H9 (cell line): ENCODE results near the gene PDGFRB. TPM values are rescaled to one million over a fixed set of nuclear protein-coding genes. Genes with fewer than 3 reads are reported as not detected.

Source experiments
- DNase-seq: peaks from one replicate; pipeline ENCODE4 v3.0.0-alpha.2; 2017
- H2AFZ ChIP-seq: one replicate; pipeline ENCODE4 v1.6.1; 2013; ENCODE audit warnings: mild to moderate bottlenecking, low read length, control low read depth, moderate library complexity
- H2AK5ac ChIP-seq: 2 replicates; pipeline ENCODE4 v1.6.1; 2013; ENCODE audit warnings: low read length, control low read depth, mixed read lengths; ENCODE audit not compliant: insufficient read length
- H2BK120ac ChIP-seq: one replicate; pipeline ENCODE4 v1.6.1; 2013; ENCODE audit warnings: low read depth, mild to moderate bottlenecking, low read length, control low read depth, inconsistent platforms; ENCODE audit not compliant: poor library complexity, severe bottlenecking
- H2BK12ac ChIP-seq: 2 replicates; pipeline ENCODE4 v1.6.1; 2013; ENCODE audit warnings: low read length, control low read depth, mixed read lengths, low read depth; ENCODE audit not compliant: insufficient read length
- H2BK15ac ChIP-seq: 2 replicates; pipeline ENCODE4 v1.6.1; 2013; ENCODE audit warnings: low read depth, low read length, control low read depth
- H2BK20ac ChIP-seq: one replicate; pipeline ENCODE4 v1.6.1; 2013; ENCODE audit warnings: low read depth, mild to moderate bottlenecking, low read length, control low read depth, inconsistent platforms; ENCODE audit not compliant: poor library complexity, severe bottlenecking
- H2BK5ac ChIP-seq: 2 replicates; pipeline ENCODE4 v1.6.1; 2013; ENCODE audit warnings: low read length, control low read depth, mixed read lengths; ENCODE audit not compliant: insufficient read length
- H3K14ac ChIP-seq: 2 replicates; pipeline ENCODE4 v1.6.1; 2013; ENCODE audit warnings: low read length, control low read depth; ENCODE audit not compliant: insufficient read depth
- H3K18ac ChIP-seq: 2 replicates; pipeline ENCODE4 v1.6.1; 2013; ENCODE audit warnings: low read depth, mild to moderate bottlenecking, mixed read lengths, low read length, control low read depth; ENCODE audit not compliant: insufficient read length
- H3K23ac ChIP-seq: 2 replicates; pipeline ENCODE4 v1.6.1; 2013; ENCODE audit warnings: low read length, control low read depth, mixed read lengths, low read depth; ENCODE audit not compliant: insufficient read length
- H3K23me2 ChIP-seq: 2 replicates; pipeline ENCODE4 v1.6.1; 2013; ENCODE audit warnings: low read depth, mild to moderate bottlenecking, mixed read lengths, low read length, control low read depth; ENCODE audit not compliant: insufficient read length, poor library complexity, severe bottlenecking
- H3K27ac ChIP-seq: 2 replicates; pipeline ENCODE4 v1.5.1; 2013; ENCODE audit warnings: low read length, control low read depth, mixed read lengths, low read depth; ENCODE audit not compliant: insufficient read length
- H3K27me3 ChIP-seq: 2 replicates; pipeline ENCODE4 v1.6.1; 2013; ENCODE audit warnings: low read length, control low read depth, inconsistent platforms; ENCODE audit not compliant: insufficient read depth
- H3K4ac ChIP-seq: 2 replicates; pipeline ENCODE4 v1.6.1; 2013; ENCODE audit warnings: low read depth, mild to moderate bottlenecking, control low read depth, inconsistent platforms, low read length, moderate library complexity
- H3K4me1 ChIP-seq: 2 replicates; pipeline ENCODE4 v1.6.1; 2013; ENCODE audit warnings: low read length, control low read depth, inconsistent platforms; ENCODE audit not compliant: insufficient read depth
- H3K4me2 ChIP-seq: 2 replicates; pipeline ENCODE4 v1.6.1; 2013; ENCODE audit warnings: low read length, control low read depth, mixed read lengths; ENCODE audit not compliant: insufficient read length, insufficient read depth
- H3K56ac ChIP-seq: 2 replicates; pipeline ENCODE4 v1.6.1; 2013; ENCODE audit warnings: low read depth, mild to moderate bottlenecking, mixed read lengths, low read length, control low read depth; ENCODE audit not compliant: insufficient read length
- H3K79me1 ChIP-seq: 2 replicates; pipeline ENCODE4 v1.6.1; 2013; ENCODE audit warnings: low read depth, mild to moderate bottlenecking, moderate library complexity, low read length, control low read depth, inconsistent platforms; ENCODE audit not compliant: insufficient read depth, poor library complexity, severe bottlenecking
- H3K79me2 ChIP-seq: 2 replicates; pipeline ENCODE4 v1.6.1; 2013; ENCODE audit warnings: low read length, control low read depth, inconsistent platforms; ENCODE audit not compliant: insufficient read depth
- H3K9ac ChIP-seq: 2 replicates; pipeline ENCODE4 v1.6.1; 2013; ENCODE audit warnings: low read length, control low read depth, mixed read lengths; ENCODE audit not compliant: insufficient read length; ENCODE audit errors: extremely low read depth
- H3K9me3 ChIP-seq: one replicate; pipeline ENCODE4 v1.6.1; 2013; ENCODE audit warnings: low read depth, low read length, inconsistent platforms; ENCODE audit not compliant: control insufficient read depth
- H3T11ph ChIP-seq: one replicate; pipeline ENCODE4 v1.6.1; 2013; ENCODE audit warnings: mild to moderate bottlenecking, low read length, control low read depth, inconsistent platforms
- H4K20me1 ChIP-seq: one replicate; pipeline ENCODE4 v1.6.1; 2013; ENCODE audit not compliant: control insufficient read depth, insufficient read length, insufficient read depth
- H4K5ac ChIP-seq: 2 replicates; pipeline ENCODE4 v1.6.1; 2013; ENCODE audit warnings: low read depth, mild to moderate bottlenecking, mixed read lengths, low read length, control low read depth; ENCODE audit not compliant: insufficient read length
- H4K8ac ChIP-seq: replicated peaks from 2 replicates; pipeline ENCODE4 v1.6.1; 2013; ENCODE audit warnings: low read length, control low read depth, mixed read lengths, low read depth; ENCODE audit not compliant: insufficient read length
- H4K91ac ChIP-seq: 2 replicates; pipeline ENCODE4 v1.6.1; 2013; ENCODE audit warnings: low read depth, mild to moderate bottlenecking, moderate library complexity, mixed read lengths, low read length, control low read depth; ENCODE audit not compliant: insufficient read length
- H3K27ac Mint-ChIP-seq, 3 experiments: 2 replicates in 2 of 3; 3 replicates in 1 of 3; pipeline ENCODE4 v1.8.0; 2020 to 2021; ENCODE audit warnings: mixed read lengths in 3 of 3, mild to moderate bottlenecking in 1 of 3, moderate library complexity in 1 of 3
- H3K27me3 Mint-ChIP-seq: 2 replicates; pipeline ENCODE4 v1.8.0; 2021; ENCODE audit warnings: low read depth, mild to moderate bottlenecking, moderate library complexity, mixed read lengths
- H3K36me3 Mint-ChIP-seq, 3 experiments: 2 replicates in 2 of 3; 3 replicates in 1 of 3; pipeline ENCODE4 v1.8.0; 2020 to 2021; ENCODE audit warnings: low read depth in 3 of 3, mixed read lengths in 3 of 3; ENCODE audit not compliant: insufficient read depth in 1 of 3
- H3K4me1 Mint-ChIP-seq, 2 experiments: 2 replicates each; pipeline ENCODE4 v1.8.0; 2020; ENCODE audit warnings: mixed read lengths in 2 of 2
- H3K4me3 Mint-ChIP-seq, 2 experiments: 2 replicates in 1 of 2; 3 replicates in 1 of 2; pipeline ENCODE4 v1.8.0; 2020 to 2021; ENCODE audit warnings: mild to moderate bottlenecking in 2 of 2, mixed read lengths in 2 of 2, moderate library complexity in 1 of 2
- H3K9me3 Mint-ChIP-seq, 2 experiments: 2 replicates in 1 of 2; 3 replicates in 1 of 2; pipeline ENCODE4 v1.8.0; 2020; ENCODE audit warnings: mild to moderate bottlenecking in 2 of 2, mixed read lengths in 2 of 2, moderate library complexity in 1 of 2
- WGBS: extraction: QIAGEN DNeasy Blood & Tissue Kit; methylation state at CpG from one replicate; pipeline ENCODE4 v1.1.7; 2013; ENCODE audit warnings: missing lambda C conversion rate, low lambda C conversion rate, mixed read lengths; ENCODE audit not compliant: insufficient read length; ENCODE audit errors: extremely low coverage; 5-methylcytosine and 5-hydroxymethylcytosine counted together
- total RNA-seq: library from RNA; stranded (reverse); gene quantifications from 2 replicates; pipeline ENCODE4 v1.2.1, GENCODE V29; 2021
- TF ChIP-seq, protein P1 (sequence below): fragments of 200-600 bp; sonication (generic); conservative IDR thresholded peaks from 3 replicates; pipeline ENCODE4 v1.8.0; 2021; ENCODE audit warnings: antibody characterized with exemption, mild to moderate bottlenecking

Gene PDGFRB
- total RNA-seq, 1 experiment from 2014 or later, result 2.2 TPM

DNA sequence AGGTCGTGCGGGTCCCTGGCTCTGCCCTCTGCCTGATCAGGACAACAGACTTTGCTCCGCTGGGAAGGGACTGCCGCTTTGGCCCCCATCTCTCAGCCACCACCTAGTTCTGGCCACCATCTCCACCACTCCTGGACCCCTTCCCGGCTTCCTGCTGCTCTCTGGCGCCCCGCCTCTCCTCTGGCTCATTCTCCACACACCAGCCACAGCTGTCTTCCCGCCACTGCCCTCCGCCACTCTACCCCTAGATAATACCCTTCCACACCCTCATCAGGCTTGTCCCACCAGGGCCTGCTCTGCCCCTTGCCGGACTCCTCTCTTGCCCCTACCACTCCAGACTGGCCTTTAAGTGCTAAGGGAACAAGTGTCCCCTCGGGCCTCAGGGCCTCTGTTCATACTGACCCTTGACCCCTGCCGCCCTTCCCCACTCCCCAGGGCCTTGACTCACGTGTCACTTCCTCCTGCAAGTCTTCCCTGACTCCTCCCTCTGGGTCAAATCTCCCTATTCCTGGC, 8.0 kb upstream of the PDGFRB start:
- Histone ChIP-seq H3K4me2 (no peak overlapping the region), H4K91ac (no peak overlapping the region), H3K23me2 (no peaks in the 10 kb centered on the region), H3K9me3 (no peaks in the 10 kb centered on the region), H2BK20ac (no peak overlapping the region), H2BK5ac (no peak overlapping the region), H3K4me1 (no peaks in the 10 kb centered on the region), H4K5ac (no peak overlapping the region), H3K23ac (no peak overlapping the region), H3T11ph (no peak overlapping the region), H4K8ac (no peak overlapping the region), H2AK5ac (no peak overlapping the region), H3K56ac (no peak overlapping the region), H3K18ac (no peak overlapping the region), H2AFZ (no peak overlapping the region), H2BK15ac (no peak overlapping the region), H4K20me1 (no peaks in the 10 kb centered on the region), H3K79me1 (no peaks in the 10 kb centered on the region), H3K9ac (no peak overlapping the region), H3K27me3 (peaks cover 37% of the 10 kb centered on the region), H3K14ac (no peak overlapping the region), H2BK12ac (no peak overlapping the region), H3K79me2 (no peaks in the 10 kb centered on the region), H2BK120ac (no peak overlapping the region), H3K27ac (no peak overlapping the region), H3K4ac (no peak overlapping the region)
- peak; percentile 64 for DNase-seq
- Mint-ChIP-seq H3K4me3 (no peak overlapping the region; a peak in 1 of 5 replicates), H3K36me3 (no peaks in the 10 kb centered on the region), H3K27ac (no peak overlapping the region), H3K27me3 (peaks cover 73% of the 10 kb centered on the region), H3K9me3 (peaks cover 3 to 6% of the 10 kb centered on the region in 2 experiments; a peak in 2 of 5 replicates), H3K4me1 (peaks cover 17 to 25% of the 10 kb centered on the region in 2 experiments)
- TF ChIP-seq, protein P1, sequence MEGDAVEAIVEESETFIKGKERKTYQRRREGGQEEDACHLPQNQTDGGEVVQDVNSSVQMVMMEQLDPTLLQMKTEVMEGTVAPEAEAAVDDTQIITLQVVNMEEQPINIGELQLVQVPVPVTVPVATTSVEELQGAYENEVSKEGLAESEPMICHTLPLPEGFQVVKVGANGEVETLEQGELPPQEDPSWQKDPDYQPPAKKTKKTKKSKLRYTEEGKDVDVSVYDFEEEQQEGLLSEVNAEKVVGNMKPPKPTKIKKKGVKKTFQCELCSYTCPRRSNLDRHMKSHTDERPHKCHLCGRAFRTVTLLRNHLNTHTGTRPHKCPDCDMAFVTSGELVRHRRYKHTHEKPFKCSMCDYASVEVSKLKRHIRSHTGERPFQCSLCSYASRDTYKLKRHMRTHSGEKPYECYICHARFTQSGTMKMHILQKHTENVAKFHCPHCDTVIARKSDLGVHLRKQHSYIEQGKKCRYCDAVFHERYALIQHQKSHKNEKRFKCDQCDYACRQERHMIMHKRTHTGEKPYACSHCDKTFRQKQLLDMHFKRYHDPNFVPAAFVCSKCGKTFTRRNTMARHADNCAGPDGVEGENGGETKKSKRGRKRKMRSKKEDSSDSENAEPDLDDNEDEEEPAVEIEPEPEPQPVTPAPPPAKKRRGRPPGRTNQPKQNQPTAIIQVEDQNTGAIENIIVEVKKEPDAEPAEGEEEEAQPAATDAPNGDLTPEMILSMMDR, result peak; percentile 25; the same call in 1 of the 3 replicates
- WGBS, result no CpG with 5 or more reads among the region's 13 CpGs
